Endodermal cell (in vitro differentiated cells): ENCODE results near the gene NFKB1. TPM values are rescaled to one million over a fixed set of nuclear protein-coding genes. Genes with fewer than 3 reads are reported as not detected.

Source experiments
- DNase-seq: peaks from one replicate; pipeline ENCODE4 v3.0.0-alpha.2; 2017
- H3K27ac ChIP-seq: 2 replicates; pipeline ENCODE4 v1.5.1; 2013; ENCODE audit warnings: mild to moderate bottlenecking, low read depth, low read length, moderate library complexity
- H3K27me3 ChIP-seq: 2 replicates; pipeline ENCODE4 v1.6.1; 2013; ENCODE audit warnings: mild to moderate bottlenecking, low read length, moderate library complexity; ENCODE audit not compliant: insufficient read depth, control insufficient read depth, poor library complexity, severe bottlenecking
- H3K36me3 ChIP-seq: 2 replicates; pipeline ENCODE4 v1.7.0; 2013; ENCODE audit warnings: mild to moderate bottlenecking, low read length, moderate library complexity; ENCODE audit not compliant: control insufficient read depth, insufficient read depth
- H3K4me1 ChIP-seq: one replicate; pipeline ENCODE4 v1.7.0; 2013; ENCODE audit warnings: low read length; ENCODE audit not compliant: control insufficient read depth, insufficient read depth
- H3K4me3 ChIP-seq: 2 replicates; pipeline ENCODE4 v1.5.1; 2013; ENCODE audit warnings: mild to moderate bottlenecking, low read length, moderate library complexity
- H3K9ac ChIP-seq: 2 replicates; pipeline ENCODE4 v1.6.1; 2013; ENCODE audit warnings: mild to moderate bottlenecking, low read length, moderate library complexity; ENCODE audit not compliant: poor library complexity, severe bottlenecking; ENCODE audit errors: extremely low read depth
- H3K9me3 ChIP-seq: 2 replicates; pipeline ENCODE4 v1.6.1; 2013; ENCODE audit warnings: mild to moderate bottlenecking, low read length, moderate library complexity; ENCODE audit not compliant: control insufficient read depth
- H3K27ac Mint-ChIP-seq: 2 replicates; pipeline ENCODE4 v1.8.0; 2020; ENCODE audit warnings: mixed read lengths
- H3K27me3 Mint-ChIP-seq: 2 replicates; pipeline ENCODE4 v1.8.0; 2021; ENCODE audit warnings: mild to moderate bottlenecking, mixed read lengths; ENCODE audit not compliant: insufficient read depth
- H3K36me3 Mint-ChIP-seq: 2 replicates; pipeline ENCODE4 v1.8.0; 2020; ENCODE audit warnings: low read depth, mixed read lengths
- H3K4me1 Mint-ChIP-seq: 2 replicates; pipeline ENCODE4 v1.8.0; 2020; ENCODE audit warnings: mixed read lengths
- H3K4me3 Mint-ChIP-seq: 2 replicates; pipeline ENCODE4 v1.8.0; 2020; ENCODE audit warnings: mild to moderate bottlenecking, moderate library complexity, mixed read lengths
- H3K9me3 Mint-ChIP-seq: 2 replicates; pipeline ENCODE4 v1.8.0; 2020; ENCODE audit warnings: mild to moderate bottlenecking, mixed read lengths
- CTCF ChIP-seq: fragments of 200-600 bp; sonication (generic); conservative IDR thresholded peaks from 2 replicates; pipeline ENCODE4 v1.5.0; 2021; ENCODE audit warnings: antibody characterized with exemption, mild to moderate bottlenecking
- WGBS, 2 experiments: methylation state at CpG; one replicate each; pipeline versions ENCODE4 v1.1.5 to v1.1.7; 2013; ENCODE audit warnings: missing lambda C conversion rate in 2 of 2, mixed read lengths in 1 of 2; ENCODE audit not compliant: insufficient coverage in 1 of 2, insufficient read length in 1 of 2; 5-methylcytosine and 5-hydroxymethylcytosine counted together
- total RNA-seq, 2 donors: library from RNA; stranded (reverse); fragmentation: NEBNext Ultra II Directional in 1 of 2; extraction: Animal tissue kit (Norgen Biotek cat#: 25700) in 1 of 2; gene quantifications; 2 replicates in 1 of 2; 3 replicates in 1 of 2; pipeline ENCODE4 v1.2.1, GENCODE V29; 2021

The NFKB1 gene
- total RNA-seq, 2 donors from 2014 or later = 4.4 to 5.6 TPM

GRCh38 chr4:102598762-102599374, 97.7 kb downstream of the NFKB1 start:
- WGBS, 2 experiments = 92% methylated on average over 3 to 6 of the region's 6 CpGs
- Histone ChIP-seq H3K4me3 (no peak overlapping the region), H3K9me3 (no peaks in the 10 kb centered on the region), H3K27ac (no peak overlapping the region), H3K4me1 (no peaks in the 10 kb centered on the region), H3K9ac (no peak overlapping the region), H3K36me3 (peaks cover 3% of the 10 kb centered on the region), H3K27me3 (no peaks in the 10 kb centered on the region)
- H3K4me3 Mint-ChIP-seq = no peak overlapping the region
- no peak for TF ChIP-seq CTCF
- no peaks in the 10 kb centered on the region for H3K4me1 Mint-ChIP-seq
- H3K27me3 Mint-ChIP-seq = no peaks in the 10 kb centered on the region
- H3K27ac Mint-ChIP-seq = no peak overlapping the region
- H3K36me3 Mint-ChIP-seq = no peaks in the 10 kb centered on the region
- no peaks in the 10 kb centered on the region for H3K9me3 Mint-ChIP-seq
- DNase-seq = no peak

GRCh38 chr4:102599455-102599854, 98.3 kb downstream of the NFKB1 start:
- no peaks in the 10 kb centered on the region for H3K4me1 ChIP-seq

GRCh38 chr4:102599886-102600285, 98.7 kb downstream of the NFKB1 start:
- no peaks in the 10 kb centered on the region for H3K4me1 Mint-ChIP-seq
- no peaks in the 10 kb centered on the region for H3K9me3 Mint-ChIP-seq
- 90 to 94% methylated on average over 3 of the region's 3 CpGs for WGBS, 2 experiments
- Histone ChIP-seq H3K36me3 (peaks cover 3% of the 10 kb centered on the region), H3K4me3 (no peak overlapping the region), H3K27me3 (no peaks in the 10 kb centered on the region), H3K27ac (no peak overlapping the region), H3K9me3 (no peaks in the 10 kb centered on the region), H3K4me1 (no peaks in the 10 kb centered on the region), H3K9ac (no peak overlapping the region)
- H3K4me3 Mint-ChIP-seq = no peak overlapping the region
- H3K36me3 Mint-ChIP-seq = no peaks in the 10 kb centered on the region
- no peak overlapping the region for H3K27ac Mint-ChIP-seq
- no peaks in the 10 kb centered on the region for H3K27me3 Mint-ChIP-seq
- no peak for TF ChIP-seq CTCF
- no peak for DNase-seq

More at GRCh38 chr4:102599455-102599854, 98.3 kb downstream of the NFKB1 start:
- no peaks in the 10 kb centered on the region for H3K4me1 Mint-ChIP-seq
- WGBS, 2 experiments = 94 to 96% methylated on average over 2 to 3 of the region's 4 CpGs
- no peak overlapping the region for H3K27ac Mint-ChIP-seq
- no peak overlapping the region for H3K4me3 ChIP-seq
- no peak for TF ChIP-seq CTCF
- no peaks in the 10 kb centered on the region for H3K9me3 Mint-ChIP-seq
- H3K36me3 ChIP-seq = peaks cover 3% of the 10 kb centered on the region
- H3K9ac ChIP-seq = no peak overlapping the region
- H3K27me3 ChIP-seq = no peaks in the 10 kb centered on the region
- no peaks in the 10 kb centered on the region for H3K36me3 Mint-ChIP-seq
- no peak for DNase-seq
- H3K27me3 Mint-ChIP-seq = no peaks in the 10 kb centered on the region
- H3K27ac ChIP-seq = no peak overlapping the region
- no peaks in the 10 kb centered on the region for H3K9me3 ChIP-seq
- no peak overlapping the region for H3K4me3 Mint-ChIP-seq
